H9 (cell line): Measurements from ENCODE around the gene DCST1. TPM values are rescaled to one million over a fixed set of nuclear protein-coding genes. Genes with fewer than 3 reads are reported as not detected.

Experiments used
- DNase-seq: peaks from one replicate; pipeline ENCODE4 v3.0.0-alpha.2; 2017
- H2AFZ ChIP-seq: one replicate; pipeline ENCODE4 v1.6.1; 2013; ENCODE audit warnings: mild to moderate bottlenecking, low read length, control low read depth, moderate library complexity
- H2AK5ac ChIP-seq: 2 replicates; pipeline ENCODE4 v1.6.1; 2013; ENCODE audit warnings: low read length, control low read depth, mixed read lengths; ENCODE audit not compliant: insufficient read length
- H2BK120ac ChIP-seq: one replicate; pipeline ENCODE4 v1.6.1; 2013; ENCODE audit warnings: low read depth, mild to moderate bottlenecking, low read length, control low read depth, inconsistent platforms; ENCODE audit not compliant: poor library complexity, severe bottlenecking
- H2BK12ac ChIP-seq: 2 replicates; pipeline ENCODE4 v1.6.1; 2013; ENCODE audit warnings: low read length, control low read depth, mixed read lengths, low read depth; ENCODE audit not compliant: insufficient read length
- H2BK15ac ChIP-seq: 2 replicates; pipeline ENCODE4 v1.6.1; 2013; ENCODE audit warnings: low read depth, low read length, control low read depth
- H2BK20ac ChIP-seq: one replicate; pipeline ENCODE4 v1.6.1; 2013; ENCODE audit warnings: low read depth, mild to moderate bottlenecking, low read length, control low read depth, inconsistent platforms; ENCODE audit not compliant: poor library complexity, severe bottlenecking
- H2BK5ac ChIP-seq: 2 replicates; pipeline ENCODE4 v1.6.1; 2013; ENCODE audit warnings: low read length, control low read depth, mixed read lengths; ENCODE audit not compliant: insufficient read length
- H3K14ac ChIP-seq: 2 replicates; pipeline ENCODE4 v1.6.1; 2013; ENCODE audit warnings: low read length, control low read depth; ENCODE audit not compliant: insufficient read depth
- H3K18ac ChIP-seq: 2 replicates; pipeline ENCODE4 v1.6.1; 2013; ENCODE audit warnings: low read depth, mild to moderate bottlenecking, mixed read lengths, low read length, control low read depth; ENCODE audit not compliant: insufficient read length
- H3K23ac ChIP-seq: 2 replicates; pipeline ENCODE4 v1.6.1; 2013; ENCODE audit warnings: low read length, control low read depth, mixed read lengths, low read depth; ENCODE audit not compliant: insufficient read length
- H3K23me2 ChIP-seq: 2 replicates; pipeline ENCODE4 v1.6.1; 2013; ENCODE audit warnings: low read depth, mild to moderate bottlenecking, mixed read lengths, low read length, control low read depth; ENCODE audit not compliant: insufficient read length, poor library complexity, severe bottlenecking
- H3K27ac ChIP-seq: 2 replicates; pipeline ENCODE4 v1.5.1; 2013; ENCODE audit warnings: low read length, control low read depth, mixed read lengths, low read depth; ENCODE audit not compliant: insufficient read length
- H3K27me3 ChIP-seq: 2 replicates; pipeline ENCODE4 v1.6.1; 2013; ENCODE audit warnings: low read length, control low read depth, inconsistent platforms; ENCODE audit not compliant: insufficient read depth
- H3K4ac ChIP-seq: 2 replicates; pipeline ENCODE4 v1.6.1; 2013; ENCODE audit warnings: low read depth, mild to moderate bottlenecking, control low read depth, inconsistent platforms, low read length, moderate library complexity
- H3K4me1 ChIP-seq: 2 replicates; pipeline ENCODE4 v1.6.1; 2013; ENCODE audit warnings: low read length, control low read depth, inconsistent platforms; ENCODE audit not compliant: insufficient read depth
- H3K4me2 ChIP-seq: 2 replicates; pipeline ENCODE4 v1.6.1; 2013; ENCODE audit warnings: low read length, control low read depth, mixed read lengths; ENCODE audit not compliant: insufficient read length, insufficient read depth
- H3K56ac ChIP-seq: 2 replicates; pipeline ENCODE4 v1.6.1; 2013; ENCODE audit warnings: low read depth, mild to moderate bottlenecking, mixed read lengths, low read length, control low read depth; ENCODE audit not compliant: insufficient read length
- H3K79me1 ChIP-seq: 2 replicates; pipeline ENCODE4 v1.6.1; 2013; ENCODE audit warnings: low read depth, mild to moderate bottlenecking, moderate library complexity, low read length, control low read depth, inconsistent platforms; ENCODE audit not compliant: insufficient read depth, poor library complexity, severe bottlenecking
- H3K79me2 ChIP-seq: 2 replicates; pipeline ENCODE4 v1.6.1; 2013; ENCODE audit warnings: low read length, control low read depth, inconsistent platforms; ENCODE audit not compliant: insufficient read depth
- H3K9ac ChIP-seq: 2 replicates; pipeline ENCODE4 v1.6.1; 2013; ENCODE audit warnings: low read length, control low read depth, mixed read lengths; ENCODE audit not compliant: insufficient read length; ENCODE audit errors: extremely low read depth
- H3K9me3 ChIP-seq: one replicate; pipeline ENCODE4 v1.6.1; 2013; ENCODE audit warnings: low read depth, low read length, inconsistent platforms; ENCODE audit not compliant: control insufficient read depth
- H3T11ph ChIP-seq: one replicate; pipeline ENCODE4 v1.6.1; 2013; ENCODE audit warnings: mild to moderate bottlenecking, low read length, control low read depth, inconsistent platforms
- H4K20me1 ChIP-seq: one replicate; pipeline ENCODE4 v1.6.1; 2013; ENCODE audit not compliant: control insufficient read depth, insufficient read length, insufficient read depth
- H4K5ac ChIP-seq: 2 replicates; pipeline ENCODE4 v1.6.1; 2013; ENCODE audit warnings: low read depth, mild to moderate bottlenecking, mixed read lengths, low read length, control low read depth; ENCODE audit not compliant: insufficient read length
- H4K8ac ChIP-seq: replicated peaks from 2 replicates; pipeline ENCODE4 v1.6.1; 2013; ENCODE audit warnings: low read length, control low read depth, mixed read lengths, low read depth; ENCODE audit not compliant: insufficient read length
- H4K91ac ChIP-seq: 2 replicates; pipeline ENCODE4 v1.6.1; 2013; ENCODE audit warnings: low read depth, mild to moderate bottlenecking, moderate library complexity, mixed read lengths, low read length, control low read depth; ENCODE audit not compliant: insufficient read length
- H3K27ac Mint-ChIP-seq, 3 experiments: 2 replicates in 2 of 3; 3 replicates in 1 of 3; pipeline ENCODE4 v1.8.0; 2020 to 2021; ENCODE audit warnings: mixed read lengths in 3 of 3, mild to moderate bottlenecking in 1 of 3, moderate library complexity in 1 of 3
- H3K27me3 Mint-ChIP-seq: 2 replicates; pipeline ENCODE4 v1.8.0; 2021; ENCODE audit warnings: low read depth, mild to moderate bottlenecking, moderate library complexity, mixed read lengths
- H3K36me3 Mint-ChIP-seq, 3 experiments: 2 replicates in 2 of 3; 3 replicates in 1 of 3; pipeline ENCODE4 v1.8.0; 2020 to 2021; ENCODE audit warnings: low read depth in 3 of 3, mixed read lengths in 3 of 3; ENCODE audit not compliant: insufficient read depth in 1 of 3
- H3K4me1 Mint-ChIP-seq, 2 experiments: 2 replicates each; pipeline ENCODE4 v1.8.0; 2020; ENCODE audit warnings: mixed read lengths in 2 of 2
- H3K4me3 Mint-ChIP-seq, 2 experiments: 2 replicates in 1 of 2; 3 replicates in 1 of 2; pipeline ENCODE4 v1.8.0; 2020 to 2021; ENCODE audit warnings: mild to moderate bottlenecking in 2 of 2, mixed read lengths in 2 of 2, moderate library complexity in 1 of 2
- H3K9me3 Mint-ChIP-seq, 2 experiments: 2 replicates in 1 of 2; 3 replicates in 1 of 2; pipeline ENCODE4 v1.8.0; 2020; ENCODE audit warnings: mild to moderate bottlenecking in 2 of 2, mixed read lengths in 2 of 2, moderate library complexity in 1 of 2
- WGBS: extraction: QIAGEN DNeasy Blood & Tissue Kit; methylation state at CpG from one replicate; pipeline ENCODE4 v1.1.7; 2013; ENCODE audit warnings: missing lambda C conversion rate, low lambda C conversion rate, mixed read lengths; ENCODE audit not compliant: insufficient read length; ENCODE audit errors: extremely low coverage; 5-methylcytosine and 5-hydroxymethylcytosine counted together
- total RNA-seq: library from RNA; stranded (reverse); gene quantifications from 2 replicates; pipeline ENCODE4 v1.2.1, GENCODE V29; 2021
- TF ChIP-seq, protein P1 (sequence below): fragments of 200-600 bp; sonication (generic); conservative IDR thresholded peaks from 3 replicates; pipeline ENCODE4 v1.8.0; 2021; ENCODE audit warnings: antibody characterized with exemption, mild to moderate bottlenecking

DCST1 gene
- total RNA-seq, 1 experiment from 2014 or later: not detected

GRCh38 chr1:155000726-155001424 lies 32.7 kb upstream of the DCST1 start:
- Histone ChIP-seq H3K79me2 (no peaks in the 10 kb centered on the region; the same call in 1 of the 2 replicates), H2AFZ (no peak overlapping the region), H3K56ac (no peak overlapping the region), H3K4ac (no peak overlapping the region), H3K27me3 (no peaks in the 10 kb centered on the region), H4K8ac (no peak overlapping the region), H2BK12ac (no peak overlapping the region), H3K23me2 (peaks cover 26% of the 10 kb centered on the region), H4K5ac (no peak overlapping the region), H3T11ph (no peak overlapping the region), H3K14ac (no peak overlapping the region), H2BK5ac (no peak overlapping the region), H2BK20ac (no peak overlapping the region), H3K4me1 (peaks cover 5% of the 10 kb centered on the region; the same call in 1 of the 2 replicates), H3K18ac (peak overlapping the region; percentile 65), H2BK15ac (no peak overlapping the region), H2AK5ac (no peak overlapping the region), H3K9me3 (no peaks in the 10 kb centered on the region), H4K91ac (no peak overlapping the region), H3K27ac (no peak overlapping the region), H4K20me1 (no peaks in the 10 kb centered on the region), H3K23ac (no peak overlapping the region), H3K79me1 (no peaks in the 10 kb centered on the region), H3K9ac (no peak overlapping the region), H2BK120ac (no peak overlapping the region), H3K4me2 (peak overlapping the region; percentile 90)
- Mint-ChIP-seq H3K27ac (peak overlapping the region; percentile 28 to 84 (median 70); a peak in 3 of 7 replicates), H3K27me3 (peaks cover 3% of the 10 kb centered on the region), H3K4me1 (peaks cover 27 to 40% of the 10 kb centered on the region in 2 experiments), H3K36me3 (no peaks in the 10 kb centered on the region; a peak in 1 of 7 replicates), H3K4me3 (peak overlapping the region; percentile 93 to 97), H3K9me3 (peaks cover 0 to 2% of the 10 kb centered on the region in 2 experiments; a peak in 2 of 5 replicates)
- TF ChIP-seq, protein P1, sequence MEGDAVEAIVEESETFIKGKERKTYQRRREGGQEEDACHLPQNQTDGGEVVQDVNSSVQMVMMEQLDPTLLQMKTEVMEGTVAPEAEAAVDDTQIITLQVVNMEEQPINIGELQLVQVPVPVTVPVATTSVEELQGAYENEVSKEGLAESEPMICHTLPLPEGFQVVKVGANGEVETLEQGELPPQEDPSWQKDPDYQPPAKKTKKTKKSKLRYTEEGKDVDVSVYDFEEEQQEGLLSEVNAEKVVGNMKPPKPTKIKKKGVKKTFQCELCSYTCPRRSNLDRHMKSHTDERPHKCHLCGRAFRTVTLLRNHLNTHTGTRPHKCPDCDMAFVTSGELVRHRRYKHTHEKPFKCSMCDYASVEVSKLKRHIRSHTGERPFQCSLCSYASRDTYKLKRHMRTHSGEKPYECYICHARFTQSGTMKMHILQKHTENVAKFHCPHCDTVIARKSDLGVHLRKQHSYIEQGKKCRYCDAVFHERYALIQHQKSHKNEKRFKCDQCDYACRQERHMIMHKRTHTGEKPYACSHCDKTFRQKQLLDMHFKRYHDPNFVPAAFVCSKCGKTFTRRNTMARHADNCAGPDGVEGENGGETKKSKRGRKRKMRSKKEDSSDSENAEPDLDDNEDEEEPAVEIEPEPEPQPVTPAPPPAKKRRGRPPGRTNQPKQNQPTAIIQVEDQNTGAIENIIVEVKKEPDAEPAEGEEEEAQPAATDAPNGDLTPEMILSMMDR: no peak
- WGBS: no CpG with 5 or more reads among the region's 43 CpGs
- peak; percentile 95 for DNase-seq
